Fibroblast of skin of scalp (primary cell): ENCODE measurements around the gene KRTAP5-11. TPM values are rescaled to one million over a fixed set of nuclear protein-coding genes. Genes with fewer than 3 reads are reported as not detected.
"Not testable (repeated sequence)": the region's sequence is repeated elsewhere in the genome, so short reads cannot be mapped to it uniquely, and the experiment has no call there.

Experiments
- DNase-seq: peaks from one replicate; pipeline ENCODE4 v3.0.0-alpha.2; 2013
- polyA plus RNA-seq, 2 experiments: library from polyadenylated mRNA; unstranded; fragments of 120-200 nt; gene quantifications; one replicate each; pipeline ENCODE4 v1.2.1, GENCODE V29; 2013; ENCODE audit not compliant: insufficient read length in 2 of 2

The KRTAP5-11 gene
- polyA plus RNA-seq (2013, experiment 1 of 2; ENCODE audit: insufficient read length) = not detected
- polyA plus RNA-seq (2013, experiment 2 of 2; ENCODE audit: insufficient read length) = not detected

- DNase-seq = no peak
Observed at GRCh38 chr11:71582309-71582895, at the start of gene KRTAP5-11. Gene KRTAP5-11, minus strand, starts transcription at chr11:71582875. Its CDS starts 38 bp downstream, at chr11:71582837.

- DNase-seq = not testable (repeated sequence)
Observed at GRCh38 chr11:71631551-71631950, 48.9 kb upstream of the KRTAP5-11 start.

GRCh38 chr11:71630071-71630470 lies 47.4 kb upstream of the KRTAP5-11 start:
- DNase-seq = peak; percentile 3

GRCh38 chr11:71628943-71629342 lies 46.3 kb upstream of the KRTAP5-11 start:
- not testable (repeated sequence) for DNase-seq

- DNase-seq = not testable (repeated sequence)
Observed at GRCh38 chr11:71623226-71623625, 40.6 kb upstream of the KRTAP5-11 start.

- DNase-seq = not testable (repeated sequence)
Observed at GRCh38 chr11:71622561-71622960, 39.9 kb upstream of the KRTAP5-11 start.

- not testable (repeated sequence) for DNase-seq
Observed at GRCh38 chr11:71615003-71615402, 32.3 kb upstream of the KRTAP5-11 start.

GRCh38 chr11:71614366-71614917 lies 31.8 kb upstream of the KRTAP5-11 start:
- DNase-seq = not testable (repeated sequence)

- not testable (repeated sequence) for DNase-seq
Observed at GRCh38 chr11:71613931-71614330, 31.3 kb upstream of the KRTAP5-11 start.

GRCh38 chr11:71611218-71611910 lies 28.7 kb upstream of the KRTAP5-11 start:
- not testable (repeated sequence) for DNase-seq

GRCh38 chr11:71608272-71608671 lies 25.6 kb upstream of the KRTAP5-11 start:
- not testable (repeated sequence) for DNase-seq

- DNase-seq = not testable (repeated sequence)
Observed at GRCh38 chr11:71607520-71608216, 25.0 kb upstream of the KRTAP5-11 start.

GRCh38 chr11:71606853-71607519 lies 24.3 kb upstream of the KRTAP5-11 start:
- DNase-seq = not testable (repeated sequence)

- not testable (repeated sequence) for DNase-seq
Observed at GRCh38 chr11:71604798-71605488, 22.3 kb upstream of the KRTAP5-11 start.

- not testable (repeated sequence) for DNase-seq
Observed at GRCh38 chr11:71603221-71603620, 20.5 kb upstream of the KRTAP5-11 start.

GRCh38 chr11:71589546-71589920 lies 6.9 kb upstream of the KRTAP5-11 start:
- DNase-seq = not testable (repeated sequence)

GRCh38 chr11:71588822-71589545 lies 6.3 kb upstream of the KRTAP5-11 start:
- DNase-seq = not testable (repeated sequence)

GRCh38 chr11:71588314-71588713 lies 5.6 kb upstream of the KRTAP5-11 start:
- not testable (repeated sequence) for DNase-seq

- DNase-seq = not testable (repeated sequence)
Observed at GRCh38 chr11:71585673-71586072, 3.0 kb upstream of the KRTAP5-11 start.

- DNase-seq = not testable (repeated sequence)
Observed at GRCh38 chr11:71582969-71583368, 294 bp upstream of the KRTAP5-11 start.

GRCh38 chr11:71581826-71582225 lies 849 bp downstream of the KRTAP5-11 start:
- DNase-seq = no peak
